K562 (cell line): Measurements from ENCODE around the gene AFF3. TPM values are rescaled to one million over a fixed set of nuclear protein-coding genes. Genes with fewer than 3 reads are reported as not detected.

Source experiments
- ATAC-seq: fragments of 200-7000 bp; cut with Tn5 transposase; 3 replicates; pipeline ENCODE4 v1.9.1; 2020; ENCODE audit warnings: moderate library complexity
- BruUV-seq: library from RNA; stranded (reverse); fragments of 400-500 nt; replicated peaks from 2 replicates; lab custom pipeline; 2021; lab: Mats Ljungman, UMichigan
- CTCF ChIA-PET: fragments of 300-600 bp; formaldehyde crosslinking; extraction: SDS; loops from one replicate; lab custom pipeline; 2021; ENCODE audit warnings: low intra/inter-chr PET ratio; lab: Yijun Ruan, JAX
- POLR2A ChIA-PET: fragments of 300-600, 350-650 bp; sonication (Branson Sonifier 250); formaldehyde crosslinking; extraction: SDS; loops from one replicate; lab custom pipeline; 2021; ENCODE audit warnings: antibody characterized with exemption, inconsistent platforms; lab: Yijun Ruan, JAX
- DNase-seq, 4 experiments: peaks; one replicate each; pipeline versions ENCODE4 v3.0.0 to v3.0.0-alpha.2; 2011 to 2018; ENCODE audit warnings: low spot score in 3 of 4, mixed read lengths in 3 of 4; ENCODE audit errors: extremely low read depth in 1 of 4
- FAIRE-seq: peaks from 2 replicates; lab custom pipeline; 2011; peaks lifted over from hg19 to GRCh38; lab: Jason Lieb, UNC
- H2AFZ ChIP-seq: 2 replicates; pipeline ENCODE4 v1.6.0; 2011; ENCODE audit warnings: low read depth, low read length, control low read depth, inconsistent platforms
- H3K27ac ChIP-seq: fragments of 200-600 bp; 3 replicates; pipeline ENCODE4 v1.8.0; 2011; ENCODE audit warnings: low read depth, mild to moderate bottlenecking, control low read depth, inconsistent platforms, low read length, moderate library complexity, mixed read lengths; ENCODE audit errors: extremely low read depth
- H3K27me3 ChIP-seq, 2 experiments: fragments of 300-600 bp in 1 of 2; 2 replicates in 1 of 2; 3 replicates in 1 of 2; pipeline versions ENCODE4 v1.6.0 to v1.8.0; 2011; ENCODE audit warnings: inconsistent platforms in 2 of 2, low read length in 2 of 2, mild to moderate bottlenecking in 1 of 2, mixed read lengths in 1 of 2, moderate library complexity in 1 of 2; ENCODE audit not compliant: control insufficient read depth in 2 of 2, insufficient read depth in 2 of 2
- H3K36me3 ChIP-seq: fragments of 300-600 bp; 3 replicates; pipeline ENCODE4 v1.8.0; 2011; ENCODE audit warnings: mild to moderate bottlenecking, low read length, inconsistent platforms; ENCODE audit not compliant: control insufficient read depth, insufficient read depth
- H3K4me1 ChIP-seq, 2 experiments: fragments of 200-600 bp in 1 of 2; replicated peaks in 1 of 2; 2 replicates in 1 of 2; 3 replicates in 1 of 2; pipeline versions ENCODE4 v1.5.1 to v1.8.0; 2011; ENCODE audit warnings: inconsistent platforms in 2 of 2, low read length in 2 of 2, mild to moderate bottlenecking in 1 of 2, mixed read lengths in 1 of 2, moderate library complexity in 1 of 2; ENCODE audit not compliant: control insufficient read depth in 2 of 2, insufficient read depth in 2 of 2
- H3K4me2 ChIP-seq: 2 replicates; pipeline ENCODE4 v1.6.1; 2011; ENCODE audit warnings: low read length, control low read depth, inconsistent platforms, mixed read lengths; ENCODE audit not compliant: insufficient read depth
- H3K4me3 ChIP-seq: fragments of 200-600 bp; sonication (generic), shearing (Covaris generic); 2 replicates; pipeline ENCODE4 v1.5.1; 2016; ENCODE audit warnings: control low read depth, inconsistent platforms
- H3K79me2 ChIP-seq: fragments of 200-600 bp; 3 replicates; pipeline ENCODE4 v1.8.0; 2011; ENCODE audit warnings: low read length, inconsistent platforms; ENCODE audit not compliant: control insufficient read depth, insufficient read depth
- H3K9ac ChIP-seq, 2 experiments: 2 replicates each; pipeline versions ENCODE4 v1.6.0 to v1.6.1; 2011; ENCODE audit warnings: low read depth in 2 of 2, low read length in 2 of 2, control low read depth in 1 of 2, inconsistent platforms in 1 of 2, mild to moderate bottlenecking in 1 of 2, mixed read lengths in 1 of 2; ENCODE audit not compliant: insufficient read depth in 1 of 2
- H3K9me1 ChIP-seq: one replicate; pipeline ENCODE4 v1.6.0; 2011; ENCODE audit warnings: inconsistent platforms, mild to moderate bottlenecking, low read length, moderate library complexity; ENCODE audit not compliant: control insufficient read depth, insufficient read depth
- H3K9me3 ChIP-seq: replicated peaks from 2 replicates; pipeline ENCODE4 v1.5.1; 2011; ENCODE audit warnings: low read depth, low read length, inconsistent platforms; ENCODE audit not compliant: control insufficient read depth, insufficient read depth
- H4K20me1 ChIP-seq: replicated peaks from 2 replicates; pipeline ENCODE4 v1.6.1; 2011; ENCODE audit warnings: low read length, inconsistent platforms, mixed read lengths; ENCODE audit not compliant: control insufficient read depth, insufficient read depth
- CTCF ChIP-seq, 3 experiments: IDR thresholded peaks in 2 of 3; conservative IDR thresholded peaks in 1 of 3; 2 replicates each; pipeline ENCODE4 v1.5.1; 2011 to 2012; ENCODE audit warnings: low read length in 3 of 3, mild to moderate bottlenecking in 3 of 3, control low read depth in 2 of 3, improper control_type of control experiment in 1 of 3, inconsistent platforms in 1 of 3, low read depth in 1 of 3, mixed read lengths in 1 of 3, moderate library complexity in 1 of 3; ENCODE audit not compliant: insufficient read depth in 2 of 3
- RAD21 ChIP-seq, 2 experiments: fragments of 250-450 bp in 1 of 2; fragments of 450-650 bp in 1 of 2; sonication (Bioruptor Pico) in 1 of 2; formaldehyde crosslinking in 1 of 2; IDR thresholded peaks in 1 of 2; conservative IDR thresholded peaks in 1 of 2; 2 replicates each; pipeline versions ENCODE4 v1.4.0 to v1.8.0; 2020 to 2022; ENCODE audit warnings: mild to moderate bottlenecking in 2 of 2, moderate library complexity in 1 of 2
- SOX6 ChIP-seq: fragments of 450-650 bp; IDR thresholded peaks from 2 replicates; pipeline ENCODE4 v1.6.1; 2014; ENCODE audit warnings: mild to moderate bottlenecking
- WGBS: fragments of 100-300 bp; shearing (Covaris generic); methylation state at CpG from one replicate; pipeline ENCODE4 v1.1.6; 2016; ENCODE audit warnings: low coverage, mixed read lengths; ENCODE audit not compliant: insufficient coverage; ENCODE audit errors: missing lambda C conversion rate; 5-methylcytosine and 5-hydroxymethylcytosine counted together
- in situ Hi-C: fragments of 300-500 bp; cut with MboI; formaldehyde crosslinking; loops from 4 replicates; pipeline ENCODE4 v1.15.0; 2018; ENCODE audit warnings: inconsistent platforms, mixed read lengths
- intact Hi-C: fragments of 100-400 bp; cut with micrococcal nuclease; formaldehyde crosslinking; loops from 2 replicates; pipeline ENCODE4 v1.14.2; 2022
- polyA plus RNA-seq, 8 experiments: library from polyadenylated mRNA; depleted of rRNA in 4 of 8; stranded (reverse) in 5 of 8; unstranded in 3 of 8; fragments of >200 nt; fragmentation: Nextera tagmentation in 2 of 8; fragmentation: Illumina TruSeq in 1 of 8; extraction: Ambion mirVana in 2 of 8; extraction: Trizol in 1 of 8; gene quantifications; 2 replicates each; pipeline versions ENCODE4 v1.2.1 to v1.2.3, GENCODE V29; 2011 to 2014; ENCODE audit warnings: inconsistent platforms in 1 of 8, missing spikeins in 1 of 8
- total RNA-seq, 7 experiments: library from RNA; depleted of rRNA in 6 of 7; stranded (reverse); fragments of >200 nt in 6 of 7; fragmentation: Illumina TruSeq in 2 of 7; extraction: Trizol in 2 of 7; gene quantifications; 2 replicates each; pipeline versions ENCODE4 v1.2.1 to v1.2.3, GENCODE V29; 2011 to 2021; ENCODE audit warnings: low replicate concordance in 1 of 7

Gene AFF3
- total and polyA plus RNA-seq, 9 of the 15 experiments (the other 6 are each of a cell fraction or from before 2014, with no cell fraction given): 0.02 to 0.11 TPM; not detected in 7

- ChIA-PET POLR2A (no interaction called here), CTCF (no interaction called here)
- in situ Hi-C loops: no loop called here
Measured at GRCh38 chr2:99677814-99678213, 464.6 kb downstream of the AFF3 start.

More at GRCh38 chr2:99677814-99678213, 464.6 kb downstream of the AFF3 start:
- Histone ChIP-seq H4K20me1 (no peaks in the 10 kb centered on the region), H3K27me3 (peaks cover 11 to 38% of the 10 kb centered on the region in 2 experiments), H3K9me1 (no peaks in the 10 kb centered on the region), H3K4me3 (no peak overlapping the region), H3K4me1 (no peaks in the 10 kb centered on the region), H2AFZ (no peak overlapping the region), H3K79me2 (no peaks in the 10 kb centered on the region), H3K27ac (no peak overlapping the region), H3K9me3 (no peaks in the 10 kb centered on the region), H3K4me2 (no peak overlapping the region), H3K9ac (no peak overlapping the region), H3K36me3 (no peaks in the 10 kb centered on the region)
- intact Hi-C loops: no loop called here
- TF ChIP-seq CTCF (IDR thresholded peaks at IDR 0.05 in 2 of 3, conservative IDR thresholded peaks at IDR 0.05 in 1 of 3; ENCODE audit: insufficient read depth in 2 of 3, low read depth in 1 of 3, low read length in 3 of 3): peak in 1 of 3 experiments; percentile 10; a peak in 1 of 6 replicates
- TF ChIP-seq RAD21 (CRISPR knock-in tag; conservative IDR thresholded peaks at IDR 0.05 in 1 of 2, IDR thresholded peaks at IDR 0.05 in 1 of 2): peak in 1 of 2 experiments; percentile 28; a peak in 2 of 4 replicates
- no peak for TF ChIP-seq SOX6
- peak; percentile 63; the same call in 2 of the 3 replicates for ATAC-seq
- peak in 1 of 4 experiments; percentile 53 for DNase-seq
- 4% methylated on average over 7 of the region's 7 CpGs for WGBS
- no peak for FAIRE-seq
- BruUV-seq: no TSS peak
